T follicular helper cell (primary cell): ENCODE measurements around the gene CDH13.

ENCODE experiments used
- DNase-seq: peaks from one replicate; pipeline ENCODE4 v3.0.0-alpha.2; 2020; ENCODE audit warnings: low read depth

The CDH13 gene

GRCh38 chr16:82788225-82788624 lies 161.5 kb downstream of the CDH13 start:
- no peak for DNase-seq

GRCh38 chr16:82788919-82789318 lies 162.2 kb downstream of the CDH13 start:
- no peak for DNase-seq

GRCh38 chr16:82792693-82793092 lies 165.9 kb downstream of the CDH13 start:
- DNase-seq: no peak

DNA sequence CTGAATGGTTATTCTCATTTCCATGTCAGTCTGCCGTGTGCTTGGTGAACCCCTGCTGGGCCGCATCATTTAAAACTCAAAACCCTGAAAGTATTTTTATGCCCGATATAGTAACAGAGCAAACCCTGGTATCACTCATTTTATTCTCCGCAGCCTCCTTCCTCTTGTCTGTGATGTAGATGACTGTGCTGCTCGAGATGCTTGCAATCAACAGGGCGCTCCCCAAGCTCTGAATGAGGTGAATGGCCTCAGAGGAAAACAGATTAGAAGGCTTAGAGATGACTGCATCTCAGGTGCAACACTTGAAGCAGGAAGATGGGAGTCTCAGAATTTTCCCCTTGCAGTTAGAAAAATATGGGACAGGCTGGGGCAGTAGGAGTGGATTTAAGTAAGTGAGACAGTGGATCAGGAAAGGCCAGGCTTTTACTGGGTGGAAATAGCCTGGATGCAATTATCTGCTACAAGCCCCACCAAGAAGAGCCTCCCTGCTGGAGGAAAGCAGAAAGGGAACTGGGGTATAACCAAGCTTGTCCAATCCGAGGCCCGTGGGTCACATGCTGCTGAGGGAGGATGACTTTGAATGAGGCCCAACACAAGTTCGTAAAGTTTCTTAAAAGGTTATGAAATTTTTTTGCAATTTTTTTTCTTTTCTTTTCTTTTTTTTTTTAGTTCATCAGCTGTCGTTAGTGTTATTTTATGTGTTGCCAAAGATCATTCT lies 166.9 kb downstream of the CDH13 start:
- no peak for DNase-seq

DNA sequence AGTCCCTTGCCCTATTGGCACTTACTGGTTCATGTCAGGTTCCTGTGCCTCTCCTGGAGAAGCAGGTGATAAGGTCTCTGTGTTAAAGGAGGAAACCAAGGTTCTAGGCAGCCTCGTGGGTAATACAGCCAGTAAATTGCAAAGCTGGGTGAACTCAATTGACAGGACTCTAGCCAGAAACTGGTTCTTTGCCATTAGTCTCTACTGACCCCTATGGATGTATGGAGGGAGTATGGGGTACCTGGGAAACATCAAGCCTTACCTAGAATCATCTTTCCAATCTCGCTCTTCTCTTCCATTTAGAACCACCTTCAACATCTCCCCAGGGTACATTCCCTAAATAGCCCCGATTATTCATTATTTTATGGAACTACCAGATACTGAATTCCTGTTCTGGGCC lies 169.3 kb downstream of the CDH13 start:
- DNase-seq: no peak

- no peak for DNase-seq
Measured at GRCh38 chr16:82801361-82801760, 174.6 kb downstream of the CDH13 start.

GRCh38 chr16:82805866-82806265 lies 179.1 kb downstream of the CDH13 start:
- DNase-seq: no peak

- no peak for DNase-seq
Measured at GRCh38 chr16:82807311-82807710, 180.5 kb downstream of the CDH13 start.

- DNase-seq: no peak
Measured at GRCh38 chr16:82808036-82808435, 181.3 kb downstream of the CDH13 start.

GRCh38 chr16:82810077-82810476 lies 183.3 kb downstream of the CDH13 start:
- DNase-seq: no peak

DNA sequence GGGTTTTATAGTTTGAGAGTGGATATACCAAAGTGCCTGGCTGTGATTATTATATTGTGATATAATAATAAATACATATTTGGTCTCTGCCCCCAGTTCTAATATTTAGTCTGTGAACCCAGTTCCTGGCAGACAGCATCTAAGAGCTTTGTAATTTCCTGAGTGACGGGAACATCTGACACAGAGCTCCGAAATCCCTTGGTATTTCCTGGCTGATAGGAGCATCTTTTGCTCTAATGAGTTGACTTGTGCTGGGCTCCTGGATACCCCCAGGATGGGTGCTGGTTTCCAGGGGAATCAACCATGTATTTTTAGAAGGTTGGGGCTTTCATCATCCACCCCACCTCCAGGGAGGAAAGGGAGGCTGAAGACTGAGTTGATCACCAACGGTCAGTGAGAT lies 187.3 kb downstream of the CDH13 start:
- DNase-seq: no peak

DNA sequence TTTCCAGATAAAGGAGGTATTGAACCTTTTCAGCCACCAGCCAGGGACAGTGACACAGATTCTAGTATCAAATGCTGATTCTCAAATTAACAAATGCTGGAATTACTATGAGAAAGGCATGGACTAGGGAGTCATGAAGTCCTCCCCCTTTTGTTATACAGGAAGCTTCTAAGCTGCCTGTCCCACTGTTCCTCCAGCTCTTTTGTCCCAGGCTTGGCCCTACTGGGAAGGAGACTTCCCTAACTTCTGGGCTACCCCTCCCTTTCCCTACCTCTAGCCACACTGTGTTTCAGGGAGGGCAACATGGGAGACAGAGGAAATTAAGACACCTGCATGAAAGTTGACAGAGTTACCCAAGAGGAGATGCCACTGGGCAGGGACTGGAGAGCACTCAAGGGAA lies 192.5 kb downstream of the CDH13 start:
- no peak for DNase-seq

- DNase-seq: no peak
Measured at GRCh38 chr16:82820855-82821254, 194.1 kb downstream of the CDH13 start.

DNA sequence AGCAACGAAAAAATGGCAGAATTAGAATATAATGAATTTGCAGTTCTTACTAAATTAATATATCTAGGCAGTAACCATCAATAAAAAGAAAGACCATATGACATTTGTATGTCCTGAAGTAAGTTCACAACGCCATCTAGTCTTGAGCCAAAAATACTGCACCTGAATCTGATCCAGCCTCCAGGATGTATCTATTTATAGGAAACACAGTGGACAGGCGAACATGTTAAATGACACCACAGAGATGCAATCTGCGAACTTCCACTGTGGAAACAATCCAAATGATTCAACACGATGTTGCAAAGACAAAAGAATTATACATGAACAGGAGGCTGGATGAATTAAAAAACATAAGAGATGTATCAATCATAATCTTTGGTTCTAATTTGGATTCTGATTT lies 197.6 kb downstream of the CDH13 start:
- no peak for DNase-seq

- no peak for DNase-seq
Measured at GRCh38 chr16:82829301-82829700, 202.5 kb downstream of the CDH13 start.

GRCh38 chr16:82830944-82831343 lies 204.2 kb downstream of the CDH13 start:
- no peak for DNase-seq

DNA sequence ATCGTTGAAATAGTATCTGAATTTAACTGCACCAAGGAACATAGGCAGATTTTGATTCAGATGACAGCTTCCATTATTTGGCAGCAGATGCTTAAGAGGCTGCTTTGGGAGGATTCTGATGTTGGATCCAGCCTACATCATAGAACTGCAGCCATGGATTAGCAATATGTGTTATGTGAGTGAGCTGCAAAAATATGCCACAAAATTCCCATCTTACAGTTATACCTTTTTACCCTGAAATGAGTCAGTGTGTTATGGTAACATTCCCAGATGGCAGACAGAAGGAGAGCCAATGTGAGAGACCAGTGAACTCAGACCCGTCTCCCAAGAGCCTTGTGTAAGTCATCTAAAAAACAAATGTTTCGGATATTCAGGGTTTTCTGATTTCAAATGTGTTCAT lies 206.1 kb downstream of the CDH13 start:
- DNase-seq: no peak

- no peak for DNase-seq
Measured at GRCh38 chr16:82833378-82833993, 206.7 kb downstream of the CDH13 start.

DNA sequence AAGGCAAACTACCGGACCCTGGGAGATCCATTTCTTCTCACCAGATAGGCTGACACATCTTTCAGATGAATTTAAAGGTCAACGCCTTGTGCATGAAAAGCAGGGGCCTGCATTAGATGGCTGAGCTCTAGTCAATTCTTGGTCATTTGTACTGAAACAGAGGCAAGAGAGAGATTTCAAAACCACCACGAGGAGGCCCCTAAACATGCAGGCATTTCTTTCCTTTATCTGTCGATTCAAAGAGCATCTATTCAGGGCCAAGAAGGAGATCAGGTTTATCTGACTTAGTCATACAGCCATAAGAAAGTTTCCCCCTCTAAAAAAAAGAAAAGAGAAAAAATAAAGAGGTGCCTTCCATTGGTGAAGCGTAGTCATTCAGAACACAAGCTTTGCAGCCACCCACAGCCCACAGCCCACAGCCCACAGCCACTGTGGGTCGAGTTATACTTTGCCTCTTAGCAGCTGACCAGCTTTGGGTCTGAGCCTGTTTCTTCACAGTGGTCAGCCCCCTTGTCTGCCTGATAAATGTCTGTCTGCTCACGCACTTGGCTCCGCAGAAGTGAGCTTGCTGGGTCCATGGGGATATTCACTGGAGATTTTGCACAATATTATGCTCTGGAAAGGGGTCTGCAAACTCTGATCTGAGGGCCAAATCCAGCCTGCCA lies 207.5 kb downstream of the CDH13 start:
- no peak for DNase-seq

GRCh38 chr16:82835487-82836155 lies 208.9 kb downstream of the CDH13 start:
- DNase-seq: no peak

DNA sequence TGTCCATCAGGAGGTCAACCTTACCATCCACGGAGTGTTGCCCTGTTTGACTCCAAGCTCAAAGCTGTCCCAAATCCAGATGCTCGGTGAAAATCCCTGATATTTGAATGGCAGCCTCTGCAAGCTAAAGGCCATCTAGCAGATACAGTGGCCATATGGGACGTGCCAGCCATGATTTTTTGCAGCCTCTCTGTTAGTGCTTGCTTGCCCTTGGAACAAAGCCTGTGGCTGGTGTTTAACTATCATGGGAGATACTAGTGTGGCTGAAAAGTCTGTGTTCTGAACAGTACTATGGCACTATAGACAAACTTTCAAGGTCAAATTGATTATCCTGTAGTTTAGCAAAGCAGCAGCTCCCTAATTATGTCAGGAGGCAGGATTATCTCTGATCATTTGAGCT lies 214.3 kb downstream of the CDH13 start:
- DNase-seq: no peak

DNA sequence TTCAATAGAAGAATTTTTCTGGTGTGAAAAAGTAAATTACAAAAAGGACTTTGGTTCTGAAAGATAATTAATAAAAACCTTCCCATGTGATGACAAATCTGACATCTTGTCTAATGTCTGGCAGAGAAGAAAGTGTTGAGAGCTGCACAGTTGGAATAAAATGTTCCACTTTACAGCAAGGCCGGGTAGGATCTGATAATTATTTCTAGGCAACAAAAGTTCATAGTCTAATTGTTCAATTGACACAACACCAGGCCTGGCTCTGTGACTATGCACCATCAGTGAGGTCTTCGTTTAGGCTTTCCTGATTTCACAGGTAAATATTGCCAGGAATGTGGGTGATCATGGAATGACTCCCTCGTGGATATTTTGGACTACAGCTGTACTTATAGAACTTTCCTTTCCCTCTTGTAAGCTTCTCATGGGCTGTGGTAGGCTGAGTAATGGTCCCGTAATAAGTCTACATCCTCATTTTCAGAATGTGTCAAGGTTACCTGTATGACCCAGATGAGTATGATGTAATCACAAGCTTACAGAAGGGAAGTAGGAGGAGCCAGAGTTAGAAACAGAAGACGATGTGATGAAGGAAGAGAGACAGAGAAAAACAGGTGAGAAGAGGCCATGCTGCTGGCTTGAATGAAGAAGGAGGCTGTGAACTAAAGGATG lies 217.0 kb downstream of the CDH13 start:
- no peak for DNase-seq
